Fibroblast of peridontal ligament (primary cell): Measurements from ENCODE around the gene TRAM2.
A peak's percentile ranks its signal among the peaks of the same experiment; 100 is the strongest.

ENCODE experiments used
- DNase-seq: peaks from one replicate; pipeline ENCODE4 v3.0.0-alpha.2; 2010; ENCODE audit errors: extremely low read depth

Gene TRAM2

GRCh38 chr6:52529311-52529710 lies 47.5 kb downstream of the TRAM2 start:
- DNase-seq, result no peak

- DNase-seq, result no peak
Observed at GRCh38 chr6:52527436-52527835, 49.4 kb downstream of the TRAM2 start.

- DNase-seq, result no peak
Observed at GRCh38 chr6:52526634-52527033, 50.2 kb downstream of the TRAM2 start.

GRCh38 chr6:52524918-52525317 lies 51.9 kb downstream of the TRAM2 start:
- DNase-seq, result no peak

GRCh38 chr6:52523378-52524142 lies 53.3 kb downstream of the TRAM2 start:
- no peak for DNase-seq

GRCh38 chr6:52522655-52523054 lies 54.2 kb downstream of the TRAM2 start:
- no peak for DNase-seq

- DNase-seq, result peak; percentile 88
Observed at GRCh38 chr6:52522151-52522626, 54.7 kb downstream of the TRAM2 start.

GRCh38 chr6:52519618-52520017 lies 57.2 kb downstream of the TRAM2 start:
- DNase-seq, result no peak

- DNase-seq, result no peak
Observed at GRCh38 chr6:52518279-52518945, 58.4 kb downstream of the TRAM2 start.

- peak; percentile 95 for DNase-seq
Observed at GRCh38 chr6:52517502-52518278, 59.2 kb downstream of the TRAM2 start.

GRCh38 chr6:52516943-52517342 lies 59.9 kb downstream of the TRAM2 start:
- DNase-seq, result no peak

- DNase-seq, result no peak
Observed at GRCh38 chr6:52516269-52516668, 60.6 kb downstream of the TRAM2 start.

- peak; percentile 58 for DNase-seq
Observed at GRCh38 chr6:52515219-52515960, 61.5 kb downstream of the TRAM2 start.

- peak; percentile 62 for DNase-seq
Observed at GRCh38 chr6:52514514-52514913, 62.3 kb downstream of the TRAM2 start.

GRCh38 chr6:52513896-52514295 lies 63.0 kb downstream of the TRAM2 start:
- DNase-seq, result no peak

GRCh38 chr6:52513464-52513863 lies 63.4 kb downstream of the TRAM2 start:
- no peak for DNase-seq

GRCh38 chr6:52512199-52512598 lies 64.7 kb downstream of the TRAM2 start:
- peak; percentile 92 for DNase-seq

GRCh38 chr6:52511572-52512151 lies 65.2 kb downstream of the TRAM2 start:
- no peak for DNase-seq

- DNase-seq, result no peak
Observed at GRCh38 chr6:52511163-52511562, 65.7 kb downstream of the TRAM2 start.

- DNase-seq, result no peak
Observed at GRCh38 chr6:52510213-52510562, 66.7 kb downstream of the TRAM2 start.
